ENCODE results near the gene ANKS1B.

Gene ANKS1B

GRCh38 chr12:98686603-98687002 lies 1298.1 kb downstream of the ANKS1B start:
- no peak for DNase-seq
